Stimulated activated CD8-positive, alpha-beta memory T cell treated with anti-CD3 and anti-CD28 coated beads, Interleukin-4, amount 100 ng/mL, for 24 hours (primary cell): ENCODE data around the gene TNS1.

Source experiments
- DNase-seq: peaks from one replicate; pipeline ENCODE4 v3.0.0-alpha.2; 2020; ENCODE audit warnings: low read depth

The TNS1 gene

GRCh38 chr2:217929272-217929671 is 73.5 kb downstream of the TNS1 start:
- DNase-seq = no peak

GRCh38 chr2:217928324-217929181 is 74.2 kb downstream of the TNS1 start:
- no peak for DNase-seq

GRCh38 chr2:217927601-217928323 is 75.0 kb downstream of the TNS1 start:
- no peak for DNase-seq

DNA sequence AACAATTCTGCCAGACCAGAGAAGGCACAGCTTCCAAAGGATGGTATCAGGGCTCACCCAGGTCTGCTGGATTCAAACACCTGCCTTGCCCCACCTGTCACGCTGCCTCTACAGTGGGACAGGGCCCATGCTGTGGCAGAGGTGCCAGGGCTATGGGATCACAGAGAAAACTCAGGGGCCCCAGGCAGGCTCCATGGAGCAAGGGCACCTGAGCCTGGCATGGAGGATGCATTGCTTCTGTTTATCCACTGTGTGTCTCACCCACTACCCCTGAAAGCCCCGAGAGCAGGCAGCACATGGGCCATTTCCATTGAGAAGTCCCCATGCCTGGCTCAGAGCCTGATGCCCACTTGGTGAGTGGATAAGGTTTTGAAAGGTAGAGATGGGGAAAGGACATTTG is 76.0 kb downstream of the TNS1 start:
- DNase-seq = no peak

- no peak for DNase-seq
These were observed 78.4 kb downstream of the TNS1 start for GRCh38 chr2:217924346-217924901.

DNA sequence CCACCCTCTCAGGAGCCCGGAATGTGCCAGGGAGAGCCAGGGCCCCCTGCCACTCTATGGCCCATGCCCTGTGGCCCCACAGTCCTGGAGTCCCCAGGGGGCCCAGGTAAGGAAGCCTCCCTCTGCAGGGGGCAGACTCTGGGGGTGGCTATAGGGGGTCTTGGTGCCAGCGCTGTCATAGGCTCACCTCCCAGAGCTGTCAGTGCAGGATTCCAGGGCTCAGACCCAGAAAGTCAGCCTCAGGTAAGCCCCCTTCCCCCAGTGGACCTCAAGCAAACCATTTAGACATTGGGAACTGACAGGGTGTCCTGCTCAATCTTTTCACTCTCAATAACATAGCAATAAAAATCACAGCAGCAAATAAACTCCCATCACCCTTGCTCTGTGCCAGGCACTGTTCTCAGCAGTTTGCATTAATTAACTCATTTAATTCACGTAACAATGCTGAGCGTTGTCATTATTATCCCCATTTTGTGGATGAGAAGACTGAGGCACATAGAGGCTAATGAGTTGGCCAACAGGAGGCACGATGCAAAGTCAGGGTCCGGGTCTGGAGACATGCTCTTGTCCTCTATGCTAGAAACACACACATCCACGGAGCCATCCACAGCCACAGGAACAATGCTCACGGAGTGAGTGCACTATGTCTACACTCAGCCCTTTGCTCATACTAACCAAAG is 79.6 kb downstream of the TNS1 start:
- no peak for DNase-seq

DNA sequence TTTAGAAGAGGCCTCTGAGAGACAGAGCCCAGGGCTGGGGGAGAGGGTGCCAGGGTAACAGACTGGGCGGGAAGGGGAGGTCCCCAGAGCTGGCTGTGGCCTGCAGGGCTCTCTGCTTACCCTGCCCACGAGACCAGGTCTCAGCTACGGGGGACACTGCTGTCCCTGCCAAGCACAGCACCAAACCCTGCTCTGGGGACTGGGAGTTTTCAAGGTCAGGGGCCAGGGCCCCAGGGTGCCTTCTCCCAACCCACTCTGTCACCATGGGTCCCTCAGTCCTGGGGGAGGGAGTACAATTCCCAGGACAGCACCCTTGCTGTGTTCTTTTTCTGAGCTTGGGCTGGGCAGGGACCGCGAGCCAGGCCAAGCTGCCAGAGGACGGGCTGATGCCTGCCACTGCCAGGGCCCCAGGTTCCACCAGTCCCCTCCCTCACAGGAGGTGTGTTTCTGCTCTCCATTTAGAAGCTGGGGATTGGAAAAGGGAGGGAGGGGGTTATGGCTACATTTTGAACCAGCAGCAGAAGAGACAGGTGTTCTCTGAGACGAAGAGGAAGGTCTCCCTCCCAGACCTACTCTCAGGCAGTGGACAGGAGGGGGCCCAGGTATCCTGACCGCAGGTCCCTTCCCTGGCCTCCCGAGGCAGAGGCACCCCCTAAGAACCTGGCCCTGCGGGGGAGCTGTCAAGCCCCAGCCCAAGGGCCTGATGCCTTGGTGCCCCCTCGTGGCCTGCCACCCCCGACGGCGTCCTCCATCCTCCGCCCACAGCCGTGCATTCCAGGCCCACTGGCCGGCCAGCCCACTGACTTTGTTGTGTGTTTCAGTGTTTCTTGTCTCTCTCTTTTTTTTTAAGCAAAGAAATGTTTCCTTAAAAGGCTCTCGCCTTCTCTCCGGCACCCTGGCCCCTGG is 80.4 kb downstream of the TNS1 start:
- DNase-seq = no peak

GRCh38 chr2:217920879-217921603 is 81.8 kb downstream of the TNS1 start:
- DNase-seq = no peak

DNA sequence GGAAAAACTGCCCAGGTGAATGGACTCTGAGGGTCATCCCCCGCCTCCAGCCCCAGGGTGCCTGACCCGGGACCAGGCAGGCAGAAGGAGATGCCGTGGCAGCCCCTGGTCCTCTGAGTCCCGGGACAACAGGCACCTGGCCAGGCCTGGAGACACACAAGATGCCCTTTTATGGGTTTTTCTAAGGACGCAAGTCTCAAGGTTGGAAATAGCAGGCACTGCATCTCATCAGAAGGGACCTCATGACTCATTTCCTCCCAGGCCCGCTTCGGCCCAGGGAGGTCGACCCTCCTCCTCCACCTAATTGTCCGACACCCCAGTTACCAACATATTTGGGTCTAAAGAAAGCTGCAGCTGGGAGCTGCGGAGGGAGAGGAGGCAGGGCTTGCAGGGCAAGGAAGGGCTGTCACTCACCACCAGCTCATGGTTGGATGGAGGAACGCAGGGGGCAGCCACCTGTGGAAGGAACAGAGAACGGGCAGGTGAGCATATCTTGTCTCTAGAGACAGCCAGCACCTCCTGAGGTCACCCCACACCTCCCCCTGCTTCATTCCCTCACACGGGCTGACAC is 82.9 kb downstream of the TNS1 start:
- no peak for DNase-seq

- no peak for DNase-seq
These were observed 83.6 kb downstream of the TNS1 start for GRCh38 chr2:217919204-217919603.

GRCh38 chr2:217918308-217919024 is 84.3 kb downstream of the TNS1 start:
- no peak for DNase-seq

GRCh38 chr2:217916504-217917254 is 86.1 kb downstream of the TNS1 start:
- no peak for DNase-seq

DNA sequence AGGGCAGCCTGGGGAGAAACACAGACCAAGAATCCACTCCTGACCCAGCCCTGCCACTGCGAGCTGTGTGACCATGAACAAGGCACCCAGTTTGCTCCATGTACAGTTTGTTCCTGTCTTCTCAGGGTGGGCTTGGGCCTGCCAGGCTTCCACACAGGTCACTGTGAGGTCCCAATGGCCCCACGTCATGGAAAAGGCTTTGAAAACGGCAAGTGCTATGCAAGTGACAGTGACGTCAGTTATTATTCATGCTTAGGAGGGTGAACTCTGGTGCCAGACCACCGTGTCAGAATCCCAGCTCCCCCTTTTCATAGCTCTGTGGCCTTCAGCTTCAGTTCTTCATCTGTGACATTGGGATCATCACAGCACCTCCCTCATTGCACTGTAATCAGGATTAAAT is 87.1 kb downstream of the TNS1 start:
- DNase-seq = no peak

DNA sequence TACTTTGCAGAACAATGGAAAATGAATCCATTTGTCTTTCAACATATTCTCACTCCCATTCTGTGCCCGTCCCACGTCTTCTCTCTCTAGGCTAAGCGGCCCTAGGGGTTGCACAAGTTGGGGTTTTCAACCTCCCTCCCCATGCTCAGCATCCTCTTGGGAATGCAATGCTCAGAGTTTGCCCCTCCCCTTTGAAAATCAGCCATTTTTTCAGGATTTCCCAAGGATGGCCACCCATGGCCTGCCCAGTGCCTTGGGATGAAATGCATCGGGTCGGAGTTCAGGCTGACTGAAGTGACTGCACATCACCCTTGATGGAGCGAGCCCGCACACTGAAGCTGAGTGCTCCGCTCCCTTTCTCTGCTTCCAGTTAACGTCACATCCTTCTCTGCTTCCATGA is 87.9 kb downstream of the TNS1 start:
- no peak for DNase-seq

DNA sequence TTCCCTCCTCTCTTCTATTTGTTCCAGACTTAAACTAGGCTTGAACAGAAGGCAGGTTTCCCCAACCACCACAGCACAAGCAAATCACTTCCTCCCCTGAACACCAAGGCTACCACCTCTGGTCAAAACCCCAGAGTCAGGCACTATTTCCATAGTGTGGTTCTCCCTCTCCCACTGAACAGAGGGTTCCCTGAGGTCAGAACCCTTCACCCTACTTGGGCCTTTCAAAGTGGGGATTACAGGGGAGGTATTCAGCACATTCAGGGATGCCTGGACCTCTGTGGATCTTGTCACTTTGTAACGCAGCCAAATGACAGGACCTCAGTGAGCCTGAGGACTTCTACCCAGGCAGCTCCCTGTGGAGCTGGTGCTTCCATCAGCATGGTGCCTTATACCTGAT is 88.7 kb downstream of the TNS1 start:
- DNase-seq = no peak

DNA sequence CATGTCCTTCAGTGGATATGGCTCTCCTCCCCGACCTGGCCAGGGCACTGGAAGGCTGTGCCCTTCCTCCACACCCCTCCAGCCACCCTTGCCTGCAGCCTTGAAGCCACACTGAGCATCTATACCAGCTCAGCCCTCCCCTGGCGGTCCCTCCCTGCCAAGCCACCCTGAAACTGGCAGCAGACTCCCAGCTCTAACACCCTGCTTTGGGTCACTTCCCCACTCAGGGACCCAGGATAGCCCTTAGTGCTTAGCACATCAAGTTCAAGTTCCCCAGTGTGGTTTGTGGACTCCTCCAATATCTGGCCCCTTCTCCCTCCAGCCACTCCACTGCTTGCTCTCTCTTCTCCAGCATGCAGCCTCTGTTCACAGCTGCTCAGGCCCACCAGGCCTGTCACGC is 89.4 kb downstream of the TNS1 start:
- DNase-seq = no peak

- no peak for DNase-seq
These were observed 90.4 kb downstream of the TNS1 start for GRCh38 chr2:217912098-217913024.
